Kidney epithelial cell (primary cell): ENCODE data around the gene IPPK. TPM values are rescaled to one million over a fixed set of nuclear protein-coding genes. Genes with fewer than 3 reads are reported as not detected.
"Not testable (repeated sequence)": the region's sequence is repeated elsewhere in the genome, so short reads cannot be mapped to it uniquely, and the experiment has no call there.

ENCODE experiments used
- DNase-seq: peaks from one replicate; pipeline ENCODE4 v3.0.0-alpha.2; 2010; ENCODE audit warnings: low read depth
- H3K27me3 ChIP-seq: 2 replicates; pipeline ENCODE4 v1.6.0; 2011; ENCODE audit warnings: low read length; ENCODE audit not compliant: control insufficient read depth, insufficient read depth
- H3K36me3 ChIP-seq: 2 replicates; pipeline ENCODE4 v1.5.1; 2011; ENCODE audit warnings: low read length; ENCODE audit not compliant: control insufficient read depth, insufficient read depth
- H3K4me3 ChIP-seq: 2 replicates; pipeline ENCODE4 v1.5.1; 2011; ENCODE audit warnings: low read depth, mild to moderate bottlenecking, control low read depth, low read length
- CTCF ChIP-seq: IDR thresholded peaks from 2 replicates; pipeline ENCODE4 v1.5.1; 2011; ENCODE audit warnings: mild to moderate bottlenecking, moderate library complexity, low read length, control low read depth, inconsistent platforms; ENCODE audit not compliant: insufficient read depth, poor library complexity, severe bottlenecking
- total RNA-seq: library from RNA; depleted of rRNA; stranded (reverse); fragments of >200 nt; gene quantifications from 2 replicates; pipeline ENCODE4 v1.2.3, GENCODE V29; 2015

Gene IPPK
- total RNA-seq, 1 donor from 2014 or later: 8.5 TPM

- no peak for DNase-seq
- no peaks in the 10 kb centered on the region for H3K27me3 ChIP-seq
- no peak for TF ChIP-seq CTCF
- no peak overlapping the region for H3K4me3 ChIP-seq
- no peaks in the 10 kb centered on the region for H3K36me3 ChIP-seq
These were observed 71.5 kb downstream of the IPPK start for GRCh38 chr9:92598382-92598781.

GRCh38 chr9:92595930-92596329 is 74.0 kb downstream of the IPPK start:
- no peak overlapping the region for H3K4me3 ChIP-seq
- TF ChIP-seq CTCF: no peak
- no peak for DNase-seq
- no peaks in the 10 kb centered on the region for H3K27me3 ChIP-seq
- no peaks in the 10 kb centered on the region for H3K36me3 ChIP-seq

GRCh38 chr9:92595075-92595474 is 74.9 kb downstream of the IPPK start:
- not testable (repeated sequence) for DNase-seq, H3K4me3 ChIP-seq, H3K36me3 ChIP-seq, H3K27me3 ChIP-seq

- Histone ChIP-seq H3K4me3 (no peak overlapping the region), H3K36me3 (no peaks in the 10 kb centered on the region), H3K27me3 (no peaks in the 10 kb centered on the region)
- TF ChIP-seq CTCF: no peak
- no peak for DNase-seq
These were observed 76.7 kb downstream of the IPPK start for GRCh38 chr9:92592946-92593861.

- TF ChIP-seq CTCF: no peak
- Histone ChIP-seq H3K36me3 (no peaks in the 10 kb centered on the region), H3K27me3 (no peaks in the 10 kb centered on the region), H3K4me3 (no peak overlapping the region)
- DNase-seq: no peak
These were observed 77.4 kb downstream of the IPPK start for GRCh38 chr9:92592537-92592936.

GRCh38 chr9:92590377-92590776 is 79.6 kb downstream of the IPPK start:
- Histone ChIP-seq H3K4me3 (no peak overlapping the region), H3K36me3 (no peaks in the 10 kb centered on the region), H3K27me3 (no peaks in the 10 kb centered on the region)
- no peak for DNase-seq
- TF ChIP-seq CTCF: no peak
